Measurements from ENCODE around the gene TBXAS1.

TBXAS1 gene

DNA sequence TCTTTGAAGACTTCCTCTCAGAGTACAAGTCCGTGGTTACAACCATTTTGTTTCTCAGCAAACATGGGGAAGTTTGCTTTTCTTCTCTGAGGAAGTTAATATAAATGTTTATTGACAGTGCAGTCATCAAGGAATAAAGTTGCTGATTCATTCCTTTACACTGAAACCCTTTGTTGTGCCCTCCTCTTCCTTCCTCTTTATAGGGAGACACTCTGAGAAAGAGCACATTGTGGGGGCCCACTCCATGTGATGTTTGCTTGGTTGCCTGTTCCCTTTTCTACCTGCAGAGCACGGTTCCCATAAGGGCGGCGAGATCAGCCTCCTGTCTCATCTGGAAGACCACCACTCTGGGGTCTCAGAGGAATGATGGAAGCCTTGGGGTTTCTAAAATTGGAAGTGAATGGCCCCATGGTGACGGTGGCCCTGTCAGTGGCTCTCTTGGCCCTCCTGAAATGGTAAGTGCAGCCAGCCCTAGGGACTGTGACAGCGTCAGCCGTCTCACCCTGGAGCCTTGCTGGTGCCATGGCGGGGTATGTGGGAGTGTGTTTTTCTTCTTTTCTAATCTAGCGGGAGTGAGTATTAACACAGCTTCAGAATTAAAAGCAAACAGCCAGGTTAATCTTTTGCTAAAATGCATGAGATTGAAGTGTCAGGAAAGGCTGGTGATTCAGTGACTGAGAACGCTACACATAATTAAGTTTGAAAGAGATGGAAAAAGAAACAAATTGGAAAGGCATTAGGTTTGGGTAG, at the start of gene TBXAS1:
TBXAS1 (plus strand) TSS at position 240 of the 750 bp plus-strand sequence; CDS start at position 367, 127 bp downstream.
- TF ChIP-seq POLR2A (IDR thresholded peaks at IDR 0.05; ENCODE audit: low read length) (no peak), GATA1 (IDR thresholded peaks at IDR 0.05; ENCODE audit: low read depth, low read length) (no peak)
- no peak for DNase-seq

DNA sequence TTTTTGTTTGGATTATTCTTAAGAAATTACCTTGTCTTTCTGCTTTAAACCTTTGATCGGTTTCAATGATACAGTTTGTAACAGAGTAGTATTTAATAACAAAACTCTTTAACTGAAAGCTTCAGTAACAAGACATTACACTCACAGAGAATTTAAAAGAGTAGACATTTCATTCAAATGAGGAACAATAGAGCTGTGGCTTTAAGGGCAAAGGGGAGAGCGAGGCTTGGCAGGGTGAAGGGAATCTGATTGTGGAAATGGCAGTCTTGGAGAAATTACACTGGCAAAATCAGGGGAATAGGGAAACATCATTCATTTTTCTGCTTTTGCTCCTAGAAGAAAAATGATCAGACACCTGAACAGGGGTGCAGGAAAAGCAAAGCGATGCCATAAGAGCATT, 46.1 kb upstream of the TBXAS1 start:
- no peak for DNase-seq

GRCh38 chr7:139783647-139784385, 45.2 kb upstream of the TBXAS1 start:
- no peak for DNase-seq
- TF ChIP-seq GATA1 (IDR thresholded peaks at IDR 0.05; ENCODE audit: low read depth, low read length), result no peak
- no peak for TF ChIP-seq POLR2A (IDR thresholded peaks at IDR 0.05; ENCODE audit: low read length)

More for the DNA sequence above, 46.1 kb upstream of the TBXAS1 start:
- no peak for TF ChIP-seq GATA1 (IDR thresholded peaks at IDR 0.05; ENCODE audit: low read depth, low read length)
- TF ChIP-seq POLR2A (IDR thresholded peaks at IDR 0.05; ENCODE audit: low read length), result no peak

DNA sequence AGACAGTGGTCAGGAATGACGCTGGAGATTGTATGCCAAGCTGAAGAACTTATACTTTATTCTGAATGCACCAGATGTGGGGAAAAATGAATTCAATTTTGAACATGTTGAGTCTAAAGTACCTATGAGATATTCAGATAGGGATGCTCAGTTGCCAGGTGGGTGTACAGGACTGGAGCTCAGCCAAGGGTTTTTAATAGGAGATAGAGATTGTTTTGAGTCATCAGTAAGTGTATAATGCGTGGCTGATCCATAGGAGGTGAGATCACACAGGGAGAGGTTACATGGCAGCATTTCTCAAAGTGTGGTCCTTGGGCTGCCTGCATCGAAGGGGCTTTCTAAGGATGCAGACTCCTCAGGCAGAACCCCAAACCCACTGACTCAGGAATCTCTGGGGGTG, 44.4 kb upstream of the TBXAS1 start:
- TF ChIP-seq GATA1 (IDR thresholded peaks at IDR 0.05; ENCODE audit: low read depth, low read length) (no peak), POLR2A (IDR thresholded peaks at IDR 0.05; ENCODE audit: low read length) (no peak)
- no peak for DNase-seq

- no peak for DNase-seq
- TF ChIP-seq GATA1 (IDR thresholded peaks at IDR 0.05; ENCODE audit: low read depth, low read length) (no peak), POLR2A (IDR thresholded peaks at IDR 0.05; ENCODE audit: low read length) (no peak)
Measured at GRCh38 chr7:139791316-139791715, 37.7 kb upstream of the TBXAS1 start.

- DNase-seq, result no peak
- TF ChIP-seq POLR2A (IDR thresholded peaks at IDR 0.05; ENCODE audit: low read length) (no peak), GATA1 (IDR thresholded peaks at IDR 0.05; ENCODE audit: low read depth, low read length) (no peak)
Measured at GRCh38 chr7:139797607-139798006, 31.5 kb upstream of the TBXAS1 start.

- no peak for TF ChIP-seq GATA1 (IDR thresholded peaks at IDR 0.05; ENCODE audit: low read depth, low read length)
- TF ChIP-seq POLR2A (IDR thresholded peaks at IDR 0.05; ENCODE audit: low read length), result no peak
- no peak for DNase-seq
Measured at GRCh38 chr7:139798221-139798620, 30.8 kb upstream of the TBXAS1 start.

GRCh38 chr7:139798892-139799291, 30.2 kb upstream of the TBXAS1 start:
- DNase-seq, result no peak
- TF ChIP-seq GATA1 (IDR thresholded peaks at IDR 0.05; ENCODE audit: low read depth, low read length), result no peak

GRCh38 chr7:139799586-139799985, 29.5 kb upstream of the TBXAS1 start:
- TF ChIP-seq GATA1 (IDR thresholded peaks at IDR 0.05; ENCODE audit: low read depth, low read length) (no peak), POLR2A (IDR thresholded peaks at IDR 0.05; ENCODE audit: low read length) (no peak)

DNA sequence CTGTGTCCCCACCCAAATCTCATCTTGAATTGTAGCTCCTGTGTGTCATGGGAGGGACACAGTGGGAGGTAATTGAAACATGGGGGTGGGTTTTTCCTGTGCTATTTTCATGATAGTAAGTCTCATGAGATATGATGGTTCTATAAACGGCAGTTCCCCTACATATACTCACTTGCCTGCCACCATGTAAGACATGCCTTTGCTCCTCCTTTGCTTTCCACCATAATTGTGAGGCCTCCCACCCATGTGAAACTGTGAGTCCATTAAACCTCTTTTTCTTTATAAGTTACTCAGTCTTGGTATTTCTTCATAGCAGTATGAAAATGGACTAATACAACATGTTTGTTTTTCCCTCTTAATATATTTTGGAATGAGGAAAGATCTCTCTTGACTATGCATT, 24.5 kb upstream of the TBXAS1 start:
- DNase-seq, result no peak

More at GRCh38 chr7:139799586-139799985, 29.5 kb upstream of the TBXAS1 start:
- DNase-seq, result no peak

DNA sequence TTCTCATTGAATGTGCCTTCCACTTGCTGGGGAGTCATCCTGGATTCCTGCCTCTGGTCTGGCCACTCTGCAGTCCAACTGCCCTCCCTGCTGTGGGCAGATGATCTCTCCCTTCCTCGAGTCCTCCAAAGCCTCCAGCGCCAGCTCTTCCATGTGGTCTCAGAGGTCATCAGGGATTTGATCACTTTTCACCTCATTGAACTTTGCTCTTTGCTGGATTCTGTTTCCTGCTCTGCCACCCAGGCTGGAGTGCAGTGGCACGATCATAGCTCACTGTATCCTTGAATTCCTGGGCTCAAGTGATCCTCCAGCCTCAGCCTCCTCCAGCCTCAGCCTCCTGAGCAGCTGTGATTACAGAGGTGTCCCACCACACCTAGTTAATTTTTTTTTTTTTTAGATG, 22.1 kb upstream of the TBXAS1 start:
- TF ChIP-seq POLR2A (IDR thresholded peaks at IDR 0.05; ENCODE audit: low read length) (no peak), GATA1 (IDR thresholded peaks at IDR 0.05; ENCODE audit: low read depth, low read length) (no peak)
- DNase-seq, result no peak

More for the DNA sequence above, 24.5 kb upstream of the TBXAS1 start:
- TF ChIP-seq POLR2A (IDR thresholded peaks at IDR 0.05; ENCODE audit: low read length) (no peak), GATA1 (IDR thresholded peaks at IDR 0.05; ENCODE audit: low read depth, low read length) (no peak)

- DNase-seq, result no peak
- TF ChIP-seq GATA1 (IDR thresholded peaks at IDR 0.05; ENCODE audit: low read depth, low read length) (no peak), POLR2A (IDR thresholded peaks at IDR 0.05; ENCODE audit: low read length) (no peak)
Measured at GRCh38 chr7:139808427-139808826, 20.6 kb upstream of the TBXAS1 start.

GRCh38 chr7:139808846-139809442, 20.1 kb upstream of the TBXAS1 start:
- TF ChIP-seq POLR2A (IDR thresholded peaks at IDR 0.05; ENCODE audit: low read length), result no peak
- TF ChIP-seq GATA1 (IDR thresholded peaks at IDR 0.05; ENCODE audit: low read depth, low read length), result no peak
- DNase-seq, result no peak

DNA sequence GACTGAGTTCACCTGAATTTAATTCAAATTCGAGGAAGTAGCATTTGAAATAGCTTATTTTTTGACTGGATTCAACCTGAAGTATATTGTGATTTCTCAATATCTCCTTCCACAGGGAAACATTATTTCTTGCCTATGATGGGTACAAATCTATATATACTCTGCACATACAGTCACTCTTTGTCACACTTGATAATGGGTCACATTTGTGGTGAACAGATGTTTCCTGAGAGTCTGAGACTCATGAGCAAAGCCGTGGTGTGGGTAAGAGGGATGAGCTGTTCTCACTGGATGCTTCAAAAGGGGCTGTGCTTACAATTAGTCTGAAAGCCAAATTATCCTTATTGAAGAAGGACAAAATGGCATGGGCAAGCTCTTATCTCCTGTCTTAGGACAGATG, 18.0 kb upstream of the TBXAS1 start:
- no peak for DNase-seq

More for the DNA sequence above, 18.0 kb upstream of the TBXAS1 start:
- TF ChIP-seq GATA1 (IDR thresholded peaks at IDR 0.05; ENCODE audit: low read depth, low read length), result no peak
- TF ChIP-seq POLR2A (IDR thresholded peaks at IDR 0.05; ENCODE audit: low read length), result no peak

Measured in erythroblast (primary cell).